ENCODE measurements around the gene NEK9.

DNA sequence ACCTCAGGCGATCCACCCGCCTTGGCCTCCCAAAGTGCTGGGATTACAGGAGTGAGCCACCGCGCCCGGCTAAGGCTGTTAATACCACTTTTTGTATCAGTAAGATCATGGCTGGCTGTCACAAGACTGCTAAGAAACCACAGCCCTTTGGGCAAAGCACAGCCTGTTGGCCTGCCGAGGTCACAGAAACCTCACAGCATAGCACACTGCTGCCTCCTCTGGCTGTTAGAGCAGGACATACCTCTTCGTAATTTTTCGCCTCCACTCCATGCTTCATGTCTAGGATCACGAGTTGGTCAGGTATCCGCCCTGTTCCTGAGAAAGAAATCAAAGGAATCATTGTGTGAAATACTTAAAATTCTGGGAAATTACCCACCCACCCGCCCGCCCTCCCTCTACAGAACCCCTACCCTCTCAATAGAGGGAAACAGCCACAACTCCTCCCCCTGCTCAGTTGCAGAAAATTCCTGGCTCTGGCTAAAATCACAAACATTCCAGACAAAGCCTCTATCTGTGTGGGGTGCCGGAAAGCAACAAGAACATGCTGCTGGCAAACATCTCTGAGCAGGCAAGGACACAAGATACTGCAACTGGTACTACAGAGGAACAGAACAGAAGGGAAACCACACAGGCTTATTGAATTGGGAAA is 20.7 kb upstream of the NEK9 start:
- TF ChIP-seq GATA3 (IDR thresholded peaks at IDR 0.05; ENCODE audit: low read depth, low read length) (no peak), GATA2 (IDR thresholded peaks at IDR 0.05; ENCODE audit: low read depth, low read length) (no peak)

All from SH-SY5Y (cell line).